GM12878 (cell line): Measurements from ENCODE around the gene TRIM61. TPM values are rescaled to one million over a fixed set of nuclear protein-coding genes. Genes with fewer than 3 reads are reported as not detected.

ENCODE experiments used
- ATAC-seq: fragments of 200-7000 bp; cut with Tn5 transposase; 3 replicates; pipeline ENCODE4 v1.9.1; 2020; ENCODE audit warnings: mild to moderate bottlenecking, moderate library complexity
- Bru-seq: library from RNA; stranded (reverse); fragments of 400-500 nt; gene quantifications from one replicate; lab custom pipeline; 2021; lab: Mats Ljungman, UMichigan
- BruChase-seq, 2 experiments: library from RNA; stranded (reverse); fragments of 400-500 nt; gene quantifications; one replicate each; lab custom pipeline; 2021; lab: Mats Ljungman, UMichigan
- BruUV-seq: library from RNA; stranded (reverse); fragments of 400-500 nt; replicated peaks from 2 replicates; lab custom pipeline; 2021; lab: Mats Ljungman, UMichigan
- CTCF ChIA-PET: fragments of 300-600 bp; sonication (Branson Sonifier 250); formaldehyde crosslinking; extraction: SDS; loops from one replicate; lab custom pipeline; 2021; ENCODE audit warnings: inconsistent platforms; lab: Yijun Ruan, JAX
- POLR2A ChIA-PET: fragments of 350-600 bp; formaldehyde crosslinking; extraction: SDS; loops from one replicate; lab custom pipeline; 2021; ENCODE audit warnings: inconsistent platforms; lab: Charles Lee
- RAD21 ChIA-PET: fragments of 300-600 bp; sonication (Branson Sonifier 250); formaldehyde crosslinking; loops from one replicate; lab custom pipeline; 2023; ENCODE audit warnings: antibody characterized with exemption; ENCODE audit not compliant: unreplicated experiment; lab: Charles Lee
- SMC1A ChIA-PET: fragments of 300-600 bp; sonication (Branson Sonifier 250); formaldehyde crosslinking; loops from one replicate; lab custom pipeline; 2023; ENCODE audit not compliant: unreplicated experiment, uncharacterized antibody; lab: Charles Lee
- DNase-seq: peaks from one replicate; pipeline ENCODE4 v3.0.0-alpha.2; 2011; ENCODE audit warnings: low read depth, low spot score
- FAIRE-seq: peaks from 3 replicates; lab custom pipeline; 2011; peaks lifted over from hg19 to GRCh38; lab: Jason Lieb, UNC
- H2AFZ ChIP-seq: 2 replicates; pipeline ENCODE4 v1.6.0; 2011; ENCODE audit warnings: low read depth, low read length, control low read depth; ENCODE audit not compliant: control insufficient read depth
- H3K27ac ChIP-seq: 2 replicates; pipeline ENCODE4 v1.5.1; 2011; ENCODE audit warnings: control low read depth; ENCODE audit not compliant: control insufficient read depth, insufficient read depth
- H3K27me3 ChIP-seq, 2 experiments: replicated peaks in 1 of 2; 2 replicates each; pipeline versions ENCODE4 v1.6.0 to v1.6.1; 2011; ENCODE audit warnings: low read length in 1 of 2; ENCODE audit not compliant: control insufficient read depth in 2 of 2, insufficient read depth in 2 of 2
- H3K36me3 ChIP-seq, 2 experiments: 2 replicates each; pipeline ENCODE4 v1.5.1; 2011; ENCODE audit warnings: low read length in 1 of 2; ENCODE audit not compliant: control insufficient read depth in 2 of 2, insufficient read depth in 2 of 2
- H3K4me1 ChIP-seq: 2 replicates; pipeline ENCODE4 v1.6.1; 2011; ENCODE audit warnings: mild to moderate bottlenecking, low read length, moderate library complexity, mixed read lengths; ENCODE audit not compliant: control insufficient read depth, insufficient read depth
- H3K4me2 ChIP-seq: 2 replicates; pipeline ENCODE4 v1.6.0; 2011; ENCODE audit warnings: control low read depth; ENCODE audit not compliant: control insufficient read depth, insufficient read depth
- H3K4me3 ChIP-seq: fragments of 200-600 bp; sonication (generic); 2 replicates; pipeline ENCODE4 v1.5.1; 2016
- H3K79me2 ChIP-seq: 2 replicates; pipeline ENCODE4 v1.6.0; 2011; ENCODE audit warnings: low read length; ENCODE audit not compliant: control insufficient read depth, insufficient read depth
- H3K9ac ChIP-seq: 2 replicates; pipeline ENCODE4 v1.8.0; 2011; ENCODE audit warnings: low read length, control low read depth, mixed read lengths; ENCODE audit not compliant: control insufficient read depth, insufficient read depth
- H3K9me3 ChIP-seq: replicated peaks from 3 replicates; pipeline ENCODE4 v1.5.1; 2011; ENCODE audit warnings: mild to moderate bottlenecking, low read length; ENCODE audit not compliant: control insufficient read depth, insufficient read depth
- H4K20me1 ChIP-seq: 2 replicates; pipeline ENCODE4 v1.6.0; 2011; ENCODE audit not compliant: control insufficient read depth, insufficient read depth
- ATF7 ChIP-seq: fragments of 450-650 bp; IDR thresholded peaks from 2 replicates; pipeline ENCODE4 v1.6.1; 2016; ENCODE audit warnings: low read depth, mild to moderate bottlenecking
- BCLAF1 ChIP-seq: fragments of 450-650 bp; IDR thresholded peaks from 2 replicates; pipeline ENCODE4 v1.6.1; 2017; ENCODE audit warnings: antibody characterized with exemption, mild to moderate bottlenecking, moderate library complexity
- E4F1 ChIP-seq: fragments of 450-650 bp; IDR thresholded peaks from 2 replicates; pipeline ENCODE4 v1.6.1; 2018; ENCODE audit warnings: borderline replicate concordance, mild to moderate bottlenecking; ENCODE audit not compliant: partially characterized antibody
- ELK1 ChIP-seq: IDR thresholded peaks from 2 replicates; pipeline ENCODE4 v1.6.1; 2012; ENCODE audit warnings: low read depth, low read length, improper control_type of control experiment
- IKZF2 ChIP-seq, 2 experiments: fragments of 450-650 bp; IDR thresholded peaks; 2 replicates each; pipeline ENCODE4 v1.6.1; 2017; ENCODE audit warnings: mild to moderate bottlenecking in 2 of 2, moderate library complexity in 2 of 2
- NR2C1 ChIP-seq: fragments of 450-650 bp; IDR thresholded peaks from 2 replicates; pipeline ENCODE4 v1.6.1; 2017; ENCODE audit warnings: antibody characterized with exemption, mild to moderate bottlenecking, moderate library complexity
- POLR2A ChIP-seq: IDR thresholded peaks from 2 replicates; pipeline ENCODE4 v1.6.1; 2011; ENCODE audit warnings: low read depth, mild to moderate bottlenecking, low read length
- RBBP5 ChIP-seq: fragments of 200-600 bp; sonication (generic); conservative IDR thresholded peaks from 2 replicates; pipeline ENCODE4 v1.6.1; 2016
- RCOR1 ChIP-seq: conservative IDR thresholded peaks from 2 replicates; pipeline ENCODE4 v1.6.1; 2012; ENCODE audit warnings: low read depth, low read length, improper control_type of control experiment
- SRF ChIP-seq, 2 experiments: IDR thresholded peaks; 2 replicates each; pipeline ENCODE4 v1.6.1; 2011; ENCODE audit warnings: low read depth in 2 of 2, low read length in 2 of 2, mild to moderate bottlenecking in 1 of 2, moderate library complexity in 1 of 2
- TARDBP ChIP-seq: IDR thresholded peaks from 2 replicates; pipeline ENCODE4 v1.6.1; 2016; ENCODE audit warnings: borderline replicate concordance
- YY1 ChIP-seq: IDR thresholded peaks from 2 replicates; pipeline ENCODE4 v1.6.1; 2011; ENCODE audit warnings: low read depth, mild to moderate bottlenecking, low read length
- WGBS: methylation state at CpG from one replicate; pipeline ENCODE4 v1.1.6; 2016; ENCODE audit warnings: low lambda C conversion rate; ENCODE audit not compliant: insufficient replicate concordance, insufficient coverage; ENCODE audit errors: missing lambda C conversion rate; 5-methylcytosine and 5-hydroxymethylcytosine counted together
- in situ Hi-C: fragments of 300-500 bp; cut with MboI; formaldehyde crosslinking; loops from 9 replicates; pipeline ENCODE4 v1.14.3; 2018; ENCODE audit warnings: mixed read lengths
- intact Hi-C: fragments of 100-400 bp; cut with micrococcal nuclease; formaldehyde crosslinking; loops from one replicate; pipeline ENCODE4 v1.14.2; 2022; ENCODE audit not compliant: unreplicated experiment
- long read RNA-seq, 2 experiments: library from polyadenylated mRNA; unstranded; transcript quantifications; one replicate each; pipeline ENCODE4 v2.0.0, GENCODE V29; 2019 to 2020
- polyA minus RNA-seq, 3 experiments: library from RNA; depleted of rRNA, polyadenylated mRNA; stranded (reverse); fragments of >200 nt; gene quantifications; 2 replicates each; pipeline ENCODE4 v1.2.3, GENCODE V29; 2011
- polyA plus RNA-seq, 11 experiments: library from polyadenylated mRNA; depleted of rRNA in 4 of 11; unstranded in 6 of 11; stranded (reverse) in 5 of 11; fragments of >200 nt; fragmentation: Nextera tagmentation in 4 of 11; fragmentation: Illumina TruSeq in 1 of 11; extraction: Ambion mirVana in 4 of 11; extraction: Trizol in 1 of 11; gene quantifications; 1 replicate in 1 of 11; 2 replicates in 10 of 11; pipeline versions ENCODE4 v1.2.1 to v1.2.3, GENCODE V29; 2011 to 2016; ENCODE audit warnings: inconsistent platforms in 2 of 11, missing spikeins in 2 of 11, low read depth in 1 of 11
- total RNA-seq, 4 experiments: library from RNA; depleted of rRNA in 3 of 4; stranded (reverse); fragments of >200 nt in 3 of 4; fragmentation: Illumina TruSeq in 1 of 4; extraction: Trizol in 1 of 4; gene quantifications; 2 replicates each; pipeline versions ENCODE4 v1.2.1 to v1.2.3, GENCODE V29; 2013 to 2021

The TRIM61 gene
- 3.7 and 4.6 TPM in 2 replicates for total RNA-seq (2013; cell fraction: nucleolus; rRNA removed)
- total RNA-seq (2014; rRNA removed) (3.4 TPM in 2 replicates), total RNA-seq (2014; rRNA removed; fragmentation: Illumina TruSeq; extraction: Trizol) (5.2 and 5.9 TPM in 2 replicates), total RNA-seq (2021) (5.6 and 5.7 TPM in 2 replicates), polyA plus RNA-seq (2011; rRNA removed) (3.2 and 4.0 TPM in 2 replicates), polyA plus RNA-seq (2014; fragmentation: Illumina TruSeq; extraction: Trizol) (5.7 and 6.1 TPM in 2 replicates), polyA plus RNA-seq (2014; fragmentation: Nextera tagmentation; extraction: Ambion mirVana) (1 to 10 TPM; 7.1 to 9.0 TPM), polyA plus RNA-seq (2014; rRNA removed) (3.3 TPM in 2 replicates), polyA plus RNA-seq (2016; fragmentation: Nextera tagmentation; extraction: Ambion mirVana) (10 to 100 TPM in 1 of 2 experiments, 1 to 10 TPM in 1; 8.5 to 10.9 TPM), polyA minus RNA-seq (2011; rRNA and poly(A)+ RNA removed) (5.4 and 7.2 TPM in 2 replicates), Bru-seq, nascent RNA (percentile 60 among the genes with signal in this experiment), BruChase-seq, experiment 1, labeled RNA remaining after a 6-hour chase (percentile 48 among the genes with signal in this experiment), BruChase-seq, experiment 2, labeled RNA remaining after a 2-hour chase (percentile 53 among the genes with signal in this experiment)
- 4.6 TPM for polyA plus RNA-seq (2011; ENCODE audit: low read depth)
- polyA plus RNA-seq (2011; cell fraction: cytosol; rRNA removed): 2.2 and 2.6 TPM in 2 replicates
- 2.0 and 2.8 TPM in 2 replicates for polyA plus RNA-seq (2011; cell fraction: nucleus; rRNA removed)
- 4.1 TPM in 2 replicates for polyA plus RNA-seq (2012)
- 2.2 TPM in 1 of 2 replicates, not detected in the other for polyA minus RNA-seq (2011; cell fraction: cytosol; rRNA and poly(A)+ RNA removed)
- polyA minus RNA-seq (2011; cell fraction: nucleus; rRNA and poly(A)+ RNA removed): 1.9 and 2.6 TPM in 2 replicates
- long read RNA-seq, experiment 1, partial matches to known transcripts: 5 of 6 reads
- long read RNA-seq, experiment 1, other reads (novel, unspliced or antisense): 1 of 6 reads
- long read RNA-seq, experiment 2, partial matches to known transcripts: 32 of 46 reads
- long read RNA-seq, experiment 2, other reads (novel, unspliced or antisense): 14 of 46 reads

- in situ Hi-C loops (no loop called here), intact Hi-C loops (no loop called here)
- ATAC-seq: peak; percentile 99
- WGBS: 19% methylated on average over 27 of the region's 27 CpGs
- CTCF ChIA-PET: interaction anchor here (0.6 to 8.1 kb wide), 13 partner anchors 10 to 211 kb away, joined by 3 to 65 read pairs (median 3); no protein-coding TSS in a partner anchor
- Histone ChIP-seq H3K4me3 (peak within 1 kb of the TSS; percentile 76), H3K9ac (peak within 1 kb of the TSS; percentile 89), H3K4me2 (peak within 1 kb of the TSS; percentile 90), H4K20me1 (no peaks in the 10 kb centered on the region), H3K27me3 (no peaks in the 10 kb centered on the region), H3K27ac (peak within 1 kb of the TSS; percentile 76), H3K4me1 (no peaks in the 10 kb centered on the region; the same call in 1 of the 2 replicates), H3K9me3 (no peaks in the 10 kb centered on the region), H3K36me3 (peaks cover 0 to 5% of the 10 kb centered on the region in 2 experiments; a peak in 1 of 4 replicates), H3K79me2 (peaks cover 13% of the 10 kb centered on the region), H2AFZ (peak within 1 kb of the TSS; percentile 99)
- SMC1A ChIA-PET: interaction anchor here (1.0 to 3.0 kb wide), 6 partner anchors 19 to 209 kb away, joined by 3 to 31 read pairs (median 4); no protein-coding TSS in a partner anchor
- FAIRE-seq: peak; percentile 64
- BruUV-seq: TSS peak; percentile 71
- RAD21 ChIA-PET: interaction anchor here (0.8 to 2.3 kb wide), 4 partner anchors 20 to 43 kb away, joined by 4 to 13 read pairs (median 6); no protein-coding TSS in a partner anchor
- peak; percentile 54 for DNase-seq
- POLR2A ChIA-PET: interaction anchor here (0.6 to 0.7 kb wide), 2 partner anchors 41 to 352 kb away, joined by 3 to 5 read pairs; no protein-coding TSS in a partner anchor
- peak; percentile 33; the same call in 1 of the 2 replicates for TF ChIP-seq YY1
- TF ChIP-seq TARDBP: no peak
- TF ChIP-seq ATF7: no peak
- no peak for TF ChIP-seq SRF (IDR thresholded peaks at IDR 0.05; ENCODE audit: low read depth in 2 of 2, low read length in 2 of 2)
- no peak for TF ChIP-seq RBBP5
- peak; percentile 69 for TF ChIP-seq NR2C1
- TF ChIP-seq ELK1: peak; percentile 79
- TF ChIP-seq IKZF2 (IDR thresholded peaks at IDR 0.05): no peak
- no peak for TF ChIP-seq BCLAF1
- TF ChIP-seq E4F1: no peak
- TF ChIP-seq POLR2A: peak; percentile 91
- TF ChIP-seq RCOR1: no peak
Observed at GRCh38 chr4:164977243-164978164, at the start of gene TRIM61. TSS of gene TRIM61 (minus strand) at chr4:164977657. CDS start at chr4:164970002, 7,655 bp downstream.
